Right lobe of liver (tissue), 6 donors: Measurements from ENCODE around the gene MALAT1. TPM values are rescaled to one million over a fixed set of nuclear protein-coding genes. Genes with fewer than 3 reads are reported as not detected.

Experiments used
- ATAC-seq, 4 donors: fragments of 200-7000 bp; cut with Tn5 transposase; one replicate each; pipeline ENCODE4 v1.9.1; 2020; ENCODE audit warnings: mild to moderate bottlenecking in 4 of 4, moderate library complexity in 4 of 4
- DNase-seq, 3 donors: peaks; one replicate each; pipeline ENCODE4 v3.0.0-alpha.2; 2020
- H3K27ac ChIP-seq, 3 donors: fragments of 200-600 bp; one replicate each; pipeline ENCODE4 v1.8.0; 2022
- H3K27me3 ChIP-seq, 2 donors: fragments of 200-600 bp; one replicate each; pipeline ENCODE4 v1.8.0; 2022
- H3K36me3 ChIP-seq, 4 donors: fragments of 200-600 bp; sonication (generic) in 1 of 4; one replicate each; pipeline versions ENCODE4 v1.5.1 to v1.8.0; 2017 to 2022; ENCODE audit warnings: control low read depth in 1 of 4
- H3K4me1 ChIP-seq, 4 donors: fragments of 200-600 bp; sonication (generic) in 1 of 4; one replicate each; pipeline versions ENCODE4 v1.5.1 to v1.8.0; 2017 to 2022; ENCODE audit warnings: control low read depth in 1 of 4
- H3K4me3 ChIP-seq, 3 donors: fragments of 200-600 bp; one replicate each; pipeline ENCODE4 v1.8.0; 2022
- H3K9me3 ChIP-seq, 4 donors: fragments of 200-600 bp; sonication (generic) in 1 of 4; one replicate each; pipeline versions ENCODE4 v1.5.1 to v1.8.0; 2017 to 2022; ENCODE audit warnings: control low read depth in 1 of 4
- POLR2A ChIP-seq: fragments of 450-650 bp; IDR thresholded peaks from one replicate; pipeline ENCODE4 v1.6.1; 2017; ENCODE audit warnings: antibody characterized with exemption, mild to moderate bottlenecking
- WGBS: methylation state at CpG from one replicate; pipeline ENCODE4 v1.1.6; 2018; ENCODE audit warnings: low coverage, low lambda C conversion rate; ENCODE audit not compliant: insufficient coverage; ENCODE audit errors: missing lambda C conversion rate; 5-methylcytosine and 5-hydroxymethylcytosine counted together
- intact Hi-C, 2 donors: fragments of 100-400 bp; cut with DNase I; formaldehyde crosslinking; loops; one replicate each; pipeline versions ENCODE4 v1.11.2 to v1.14.1; 2022
- total RNA-seq, 6 experiments: library from RNA; depleted of rRNA in 2 of 6; stranded (reverse); fragments of >200 nt in 2 of 6; fragmentation: NEBNext Ultra II Directional in 3 of 6; extraction: Animal tissue kit (Norgen Biotek cat#: 25700) in 3 of 6; gene quantifications; one replicate each; pipeline versions ENCODE4 v1.1.0 to v1.2.4, GENCODE V29; 2016 to 2023
- TF ChIP-seq, protein P1 (sequence below), 4 donors: fragments of 200-600 bp in 3 of 4; fragments of 450-650 bp in 1 of 4; IDR thresholded peaks; one replicate each; pipeline versions ENCODE4 v1.5.1 to v1.8.0; 2016 to 2022; ENCODE audit warnings: antibody characterized with exemption in 4 of 4, mild to moderate bottlenecking in 2 of 4
- donor health status: DM: no; HTN: yes; CAD: no.
- donor health status: DM: no; HTN: no; CAD: no.
- donor health status: DM: no; HTN: no; CAD: no.
- donor health status: DM: no; HTN: yes; CAD: no.
- donor health status: DM: no; HTN: yes; CAD: no.

MALAT1 gene
- total RNA-seq, 6 experiments from 2014 or later, result 2,716 to 5,163 (median 3,933) TPM

DNA sequence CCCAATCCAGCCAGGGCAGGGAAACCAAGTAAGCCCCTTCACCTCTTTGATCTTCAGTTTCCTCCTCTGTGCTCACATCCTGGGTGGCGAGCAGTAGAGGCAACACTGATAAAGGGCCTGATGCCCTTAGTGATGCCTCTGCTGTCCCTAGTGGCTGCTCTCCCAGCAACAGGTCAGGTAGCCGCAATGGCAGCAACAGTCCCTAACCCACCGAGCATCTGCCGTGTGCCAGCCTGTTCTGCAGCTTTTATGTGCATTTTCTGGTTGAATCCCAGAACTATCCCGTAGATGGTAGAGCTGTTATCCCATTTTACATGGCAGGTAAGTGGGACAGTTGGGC is 31.3 kb downstream of the MALAT1 start:
- peaks cover 0 to 30% (median 14%) of the 10 kb centered on the region in 4 donors for H3K36me3 ChIP-seq
- DNase-seq (no peak), ATAC-seq (no peak)
- TF ChIP-seq, protein P1, sequence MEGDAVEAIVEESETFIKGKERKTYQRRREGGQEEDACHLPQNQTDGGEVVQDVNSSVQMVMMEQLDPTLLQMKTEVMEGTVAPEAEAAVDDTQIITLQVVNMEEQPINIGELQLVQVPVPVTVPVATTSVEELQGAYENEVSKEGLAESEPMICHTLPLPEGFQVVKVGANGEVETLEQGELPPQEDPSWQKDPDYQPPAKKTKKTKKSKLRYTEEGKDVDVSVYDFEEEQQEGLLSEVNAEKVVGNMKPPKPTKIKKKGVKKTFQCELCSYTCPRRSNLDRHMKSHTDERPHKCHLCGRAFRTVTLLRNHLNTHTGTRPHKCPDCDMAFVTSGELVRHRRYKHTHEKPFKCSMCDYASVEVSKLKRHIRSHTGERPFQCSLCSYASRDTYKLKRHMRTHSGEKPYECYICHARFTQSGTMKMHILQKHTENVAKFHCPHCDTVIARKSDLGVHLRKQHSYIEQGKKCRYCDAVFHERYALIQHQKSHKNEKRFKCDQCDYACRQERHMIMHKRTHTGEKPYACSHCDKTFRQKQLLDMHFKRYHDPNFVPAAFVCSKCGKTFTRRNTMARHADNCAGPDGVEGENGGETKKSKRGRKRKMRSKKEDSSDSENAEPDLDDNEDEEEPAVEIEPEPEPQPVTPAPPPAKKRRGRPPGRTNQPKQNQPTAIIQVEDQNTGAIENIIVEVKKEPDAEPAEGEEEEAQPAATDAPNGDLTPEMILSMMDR (IDR thresholded peaks at IDR 0.05), result peak in 3 of 4 donors; percentile 11 to 21 (median 20)
- no peak for TF ChIP-seq POLR2A
- no peaks in the 10 kb centered on the region for H3K9me3 ChIP-seq
- intact Hi-C loops, result no loop called here
- WGBS, result no CpG with 5 or more reads among the region's 5 CpGs
- H3K4me1 ChIP-seq, result peaks cover 0 to 57% (median 26%) of the 10 kb centered on the region in 4 donors
- no peak overlapping the region for H3K4me3 ChIP-seq
- no peak overlapping the region for H3K27ac ChIP-seq
- no peaks in the 10 kb centered on the region for H3K27me3 ChIP-seq

DNA sequence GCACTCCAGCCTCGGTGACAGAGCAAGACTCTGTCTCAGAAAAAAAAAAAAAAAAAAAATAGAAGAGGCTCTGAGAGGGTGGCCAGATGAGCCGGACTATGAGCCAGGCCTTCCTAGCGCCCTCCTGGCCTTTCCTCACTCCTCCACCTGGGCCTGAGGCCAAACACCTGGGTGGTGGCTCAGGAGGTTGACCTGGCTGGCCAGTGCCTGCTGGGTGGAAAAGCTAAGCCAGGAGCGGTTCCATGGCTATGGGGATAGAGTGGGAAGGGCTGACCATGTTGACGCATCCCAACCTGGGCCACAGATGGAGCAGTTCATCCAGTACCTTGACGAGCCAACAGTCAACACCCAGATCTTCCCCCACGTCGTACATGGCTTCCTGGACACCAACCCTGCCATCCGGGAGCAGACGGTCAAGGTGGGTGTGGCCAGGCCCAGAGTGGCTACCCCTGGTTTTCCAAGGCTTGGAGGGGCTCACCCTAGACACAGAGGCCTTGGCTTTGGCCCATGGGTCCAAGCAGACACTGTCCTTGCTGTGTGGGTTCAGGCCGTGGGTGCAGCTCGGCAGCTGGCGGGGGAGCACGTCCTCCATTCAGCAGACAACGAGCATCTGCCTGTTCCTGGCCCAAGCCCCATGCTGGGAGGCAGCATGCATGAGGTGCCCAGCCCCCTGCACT is 33.7 kb downstream of the MALAT1 start:
- no peaks in the 10 kb centered on the region for H3K9me3 ChIP-seq

DNA sequence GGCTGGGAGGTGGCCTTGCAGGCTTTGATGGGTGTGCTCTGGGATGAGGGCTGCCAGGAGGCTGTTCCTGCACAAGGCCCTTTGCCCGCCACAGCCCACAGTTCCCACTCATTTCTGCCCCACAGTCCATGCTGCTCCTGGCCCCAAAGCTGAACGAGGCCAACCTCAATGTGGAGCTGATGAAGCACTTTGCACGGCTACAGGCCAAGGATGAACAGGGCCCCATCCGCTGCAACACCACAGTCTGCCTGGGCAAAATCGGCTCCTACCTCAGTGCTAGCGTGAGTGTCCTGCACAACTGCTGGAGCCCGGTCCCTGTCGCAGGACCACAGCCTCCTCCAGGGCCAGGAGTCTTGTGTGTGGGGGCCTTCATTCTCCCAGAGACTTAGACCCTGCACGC is 36.3 kb downstream of the MALAT1 start:
- no peaks in the 10 kb centered on the region for H3K9me3 ChIP-seq
- DNase-seq (no peak), ATAC-seq (no peak)
- WGBS, result no CpG with 5 or more reads among the region's 9 CpGs
- intact Hi-C loops, result loop anchor here in 1 of 2 donors (5.0 kb wide), 1 partner anchor 37 kb away; the partner anchor contains the start of genes FAM89B and ZNRD2
- H3K36me3 ChIP-seq, result peaks cover 0 to 35% (median 18%) of the 10 kb centered on the region in 4 donors
- peaks cover 0 to 24% (median 11%) of the 10 kb centered on the region in 4 donors for H3K4me1 ChIP-seq
- H3K27ac ChIP-seq, result no peak overlapping the region
- no peaks in the 10 kb centered on the region for H3K27me3 ChIP-seq
- H3K4me3 ChIP-seq, result no peak overlapping the region
- TF ChIP-seq, protein P1 (IDR thresholded peaks at IDR 0.05), result no peak
- TF ChIP-seq POLR2A, result no peak

More for the DNA sequence above, 33.7 kb downstream of the MALAT1 start:
- TF ChIP-seq, protein P1 (IDR thresholded peaks at IDR 0.05), result no peak
- TF ChIP-seq POLR2A, result no peak
- no peak overlapping the region for H3K27ac ChIP-seq
- intact Hi-C loops, result no loop called here
- no peak overlapping the region for H3K4me3 ChIP-seq
- ATAC-seq (peak; percentile 56 to 79 (median 62)), DNase-seq (peak; percentile 72 to 93 (median 91))
- peaks cover 0 to 30% (median 15%) of the 10 kb centered on the region in 4 donors for H3K36me3 ChIP-seq
- peaks cover 0 to 42% (median 19%) of the 10 kb centered on the region in 4 donors for H3K4me1 ChIP-seq
- H3K27me3 ChIP-seq, result no peaks in the 10 kb centered on the region
- 65% methylated on average over 7 of the region's 15 CpGs for WGBS

DNA sequence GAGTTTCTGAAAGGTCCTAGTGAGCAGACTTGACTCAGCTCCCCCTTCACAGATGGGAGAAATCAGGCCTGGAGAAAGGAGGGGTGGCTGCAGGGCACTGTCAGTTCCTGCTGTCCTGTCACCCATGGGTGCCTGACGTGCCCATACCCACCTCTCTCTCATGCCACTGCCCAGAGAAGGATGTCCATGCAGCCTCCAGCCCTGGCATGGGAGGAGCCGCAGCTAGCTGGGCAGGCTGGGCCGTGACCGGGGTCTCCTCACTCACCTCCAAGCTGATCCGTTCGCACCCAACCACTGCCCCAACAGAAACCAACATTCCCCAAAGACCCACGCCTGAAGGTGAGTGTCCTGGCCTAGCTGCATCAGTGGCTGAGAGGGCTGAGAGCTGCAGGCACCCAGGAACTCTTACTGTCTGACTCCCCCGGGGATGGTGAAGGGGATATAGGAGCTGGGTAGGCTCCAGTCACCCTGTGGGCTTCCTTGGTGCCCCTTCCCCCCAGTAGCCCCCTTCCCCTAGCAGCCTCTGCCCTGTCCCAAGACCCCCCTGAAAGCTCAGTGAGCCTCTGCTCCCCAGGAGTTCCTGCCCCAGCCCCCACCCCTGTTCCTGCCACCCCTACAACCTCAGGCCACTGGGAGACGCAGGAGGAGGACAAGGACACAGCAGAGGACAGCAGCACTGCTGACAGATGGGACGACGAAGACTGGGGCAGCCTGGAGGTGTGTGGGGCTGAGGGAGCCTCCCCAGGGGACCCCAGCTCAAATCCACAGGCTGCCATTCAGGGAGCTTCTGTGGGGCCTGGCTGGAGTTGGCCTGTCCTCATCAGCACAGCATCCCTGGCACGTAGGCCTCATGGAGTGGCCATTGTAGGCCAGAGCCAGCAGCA is 37.8 kb downstream of the MALAT1 start:
- WGBS, result 70% methylated on average over 2 of the region's 12 CpGs
- no peaks in the 10 kb centered on the region for H3K27me3 ChIP-seq

More for the DNA sequence above, 37.8 kb downstream of the MALAT1 start:
- DNase-seq (no peak), ATAC-seq (no peak)
- TF ChIP-seq, protein P1 (IDR thresholded peaks at IDR 0.05), result no peak
- no peak for TF ChIP-seq POLR2A
- peaks cover 0 to 30% (median 11%) of the 10 kb centered on the region in 4 donors for H3K36me3 ChIP-seq
- H3K4me3 ChIP-seq, result no peak overlapping the region
- H3K9me3 ChIP-seq, result no peaks in the 10 kb centered on the region
- intact Hi-C loops, result loop anchor here in 1 of 2 donors (5.0 kb wide), 1 partner anchor 36 kb away; the partner anchor contains the start of genes FAM89B and ZNRD2
- H3K27ac ChIP-seq, result no peak overlapping the region
- peaks cover 0 to 22% (median 11%) of the 10 kb centered on the region in 4 donors for H3K4me1 ChIP-seq
